MCF 10A (cell line): ENCODE data around the gene TXNDC2. TPM values are rescaled to one million over a fixed set of nuclear protein-coding genes. Genes with fewer than 3 reads are reported as not detected.

Source experiments
- Bru-seq: library from RNA; stranded (reverse); fragments of 400-500 nt; gene quantifications from one replicate; lab custom pipeline; 2021; lab: Mats Ljungman, UMichigan
- BruChase-seq, 2 experiments: library from RNA; stranded (reverse); fragments of 400-500 nt; gene quantifications; one replicate each; lab custom pipeline; 2021; lab: Mats Ljungman, UMichigan
- BruUV-seq: library from RNA; stranded (reverse); fragments of 400-500 nt; replicated peaks from 2 replicates; lab custom pipeline; 2021; lab: Mats Ljungman, UMichigan
- CTCF ChIA-PET: fragments of 300-600 bp; sonication (Branson Sonifier 250); formaldehyde crosslinking; extraction: SDS; loops from one replicate; lab custom pipeline; 2021; ENCODE audit warnings: antibody characterized with exemption, inconsistent platforms; lab: Yijun Ruan, JAX
- POLR2A ChIA-PET: fragments of 300-600, 350-650 bp; sonication (Branson Sonifier 250); formaldehyde crosslinking; extraction: SDS; loops from one replicate; lab custom pipeline; 2020; ENCODE audit warnings: antibody characterized with exemption, inconsistent platforms; lab: Yijun Ruan, JAX
- DNase-seq: peaks from one replicate; pipeline ENCODE4 v3.0.0-alpha.2; 2018; ENCODE audit not compliant: unreplicated experiment
- H3K27ac Mint-ChIP-seq: one replicate; pipeline ENCODE4 v1.8.0; 2022; ENCODE audit warnings: mild to moderate bottlenecking, low read depth, mixed read lengths; ENCODE audit not compliant: unreplicated experiment
- H3K27me3 Mint-ChIP-seq: one replicate; pipeline ENCODE4 v1.8.0; 2022; ENCODE audit warnings: mixed read lengths; ENCODE audit not compliant: insufficient read depth, unreplicated experiment
- H3K36me3 Mint-ChIP-seq: one replicate; pipeline ENCODE4 v1.8.0; 2022; ENCODE audit warnings: mild to moderate bottlenecking, moderate library complexity, mixed read lengths; ENCODE audit not compliant: insufficient read depth, unreplicated experiment
- H3K4me1 Mint-ChIP-seq: one replicate; pipeline ENCODE4 v1.8.0; 2022; ENCODE audit warnings: mixed read lengths; ENCODE audit not compliant: insufficient read depth, unreplicated experiment
- H3K4me3 Mint-ChIP-seq: one replicate; pipeline ENCODE4 v1.8.0; 2022; ENCODE audit warnings: mild to moderate bottlenecking, moderate library complexity, mixed read lengths; ENCODE audit not compliant: unreplicated experiment
- H3K9me3 Mint-ChIP-seq: one replicate; pipeline ENCODE4 v1.8.0; 2022; ENCODE audit warnings: mixed read lengths; ENCODE audit not compliant: unreplicated experiment
- intact Hi-C: fragments of 100-400 bp; cut with micrococcal nuclease; formaldehyde crosslinking; loops from 2 replicates; pipeline ENCODE4 v1.14.1; 2022
- long read RNA-seq: library from polyadenylated mRNA; stranded (forward); transcript quantifications from one replicate; pipeline ENCODE4 v2.0.0, GENCODE V29; 2022
- total RNA-seq: library from RNA; stranded (reverse); gene quantifications from 2 replicates; pipeline ENCODE4 v1.2.3, GENCODE V29; 2022
- TF ChIP-seq, protein P1 (sequence below): fragments of 200-600 bp; IDR thresholded peaks from one replicate; pipeline ENCODE4 v1.8.0; 2022; ENCODE audit warnings: antibody characterized with exemption, mild to moderate bottlenecking; ENCODE audit not compliant: unreplicated experiment

TXNDC2 gene
- total RNA-seq (not detected in 2 replicates), Bru-seq, nascent RNA (not detected), BruChase-seq, experiment 1, labeled RNA remaining after a 6-hour chase (not detected), BruChase-seq, experiment 2, labeled RNA remaining after a 2-hour chase (not detected)
- long read RNA-seq, result 0 reads

DNA sequence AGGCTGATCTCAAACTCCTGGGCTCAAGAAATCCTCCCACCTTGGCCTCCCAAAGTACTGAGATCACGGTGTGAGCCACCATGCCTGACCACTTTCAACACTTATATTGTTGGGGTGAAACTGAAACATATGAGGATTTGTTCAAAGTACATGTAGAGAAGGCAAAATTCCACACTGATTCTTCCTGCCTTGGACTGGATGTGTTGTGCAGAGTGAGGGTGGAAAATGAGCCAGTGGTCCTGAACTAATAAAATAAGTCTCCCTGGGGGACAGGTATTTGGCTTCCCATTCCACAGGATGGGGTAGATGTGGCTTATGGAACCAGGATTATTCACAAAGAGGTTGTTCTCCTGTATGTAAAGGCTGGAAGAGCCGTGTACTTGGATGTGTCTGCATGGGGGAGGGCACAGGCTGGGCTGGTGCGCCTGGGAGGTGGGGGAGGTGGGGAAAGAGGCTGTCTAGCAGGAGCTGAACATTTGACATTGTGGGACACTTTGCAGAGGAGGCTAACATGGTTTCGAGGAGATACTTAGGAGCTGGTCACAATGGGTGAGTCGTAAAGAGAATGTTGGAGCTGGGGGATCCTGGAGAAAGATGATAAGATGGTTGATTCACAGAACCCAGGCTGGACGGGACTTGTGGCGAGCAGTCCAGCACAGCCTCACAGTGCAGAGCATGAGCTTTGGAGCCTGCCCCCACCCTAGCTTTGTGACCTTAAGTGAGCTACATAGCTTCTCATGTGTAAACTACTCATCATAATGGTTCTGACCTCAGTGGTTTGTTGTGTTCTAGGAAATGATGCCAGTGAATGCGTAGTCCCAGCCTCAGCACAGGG is at the start of gene TXNDC2:
Gene TXNDC2, plus strand, starts transcription at position 804 of the 835 bp plus-strand sequence. CDS start 708 bp downstream, outside the sequence.
- ChIA-PET CTCF (interaction anchor here (1.4 kb wide), 1 partner anchor 8 kb away, joined by 6 read pairs; no protein-coding TSS in a partner anchor), POLR2A (interaction anchor here (0.7 to 1.2 kb wide), 4 partner anchors 8 to 629 kb away, joined by 3 to 7 read pairs (median 4); no protein-coding TSS in a partner anchor)
- no peak for DNase-seq
- no peaks in the 10 kb centered on the region for H3K9me3 Mint-ChIP-seq
- H3K27ac Mint-ChIP-seq, result no peak within 1 kb of the TSS
- TF ChIP-seq, protein P1, sequence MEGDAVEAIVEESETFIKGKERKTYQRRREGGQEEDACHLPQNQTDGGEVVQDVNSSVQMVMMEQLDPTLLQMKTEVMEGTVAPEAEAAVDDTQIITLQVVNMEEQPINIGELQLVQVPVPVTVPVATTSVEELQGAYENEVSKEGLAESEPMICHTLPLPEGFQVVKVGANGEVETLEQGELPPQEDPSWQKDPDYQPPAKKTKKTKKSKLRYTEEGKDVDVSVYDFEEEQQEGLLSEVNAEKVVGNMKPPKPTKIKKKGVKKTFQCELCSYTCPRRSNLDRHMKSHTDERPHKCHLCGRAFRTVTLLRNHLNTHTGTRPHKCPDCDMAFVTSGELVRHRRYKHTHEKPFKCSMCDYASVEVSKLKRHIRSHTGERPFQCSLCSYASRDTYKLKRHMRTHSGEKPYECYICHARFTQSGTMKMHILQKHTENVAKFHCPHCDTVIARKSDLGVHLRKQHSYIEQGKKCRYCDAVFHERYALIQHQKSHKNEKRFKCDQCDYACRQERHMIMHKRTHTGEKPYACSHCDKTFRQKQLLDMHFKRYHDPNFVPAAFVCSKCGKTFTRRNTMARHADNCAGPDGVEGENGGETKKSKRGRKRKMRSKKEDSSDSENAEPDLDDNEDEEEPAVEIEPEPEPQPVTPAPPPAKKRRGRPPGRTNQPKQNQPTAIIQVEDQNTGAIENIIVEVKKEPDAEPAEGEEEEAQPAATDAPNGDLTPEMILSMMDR, result no peak
- H3K4me3 Mint-ChIP-seq, result no peak within 1 kb of the TSS
- no TSS peak for BruUV-seq
- intact Hi-C loops, result no loop called here
- no peaks in the 10 kb centered on the region for H3K36me3 Mint-ChIP-seq
- H3K27me3 Mint-ChIP-seq, result no peaks in the 10 kb centered on the region
- no peaks in the 10 kb centered on the region for H3K4me1 Mint-ChIP-seq

DNA sequence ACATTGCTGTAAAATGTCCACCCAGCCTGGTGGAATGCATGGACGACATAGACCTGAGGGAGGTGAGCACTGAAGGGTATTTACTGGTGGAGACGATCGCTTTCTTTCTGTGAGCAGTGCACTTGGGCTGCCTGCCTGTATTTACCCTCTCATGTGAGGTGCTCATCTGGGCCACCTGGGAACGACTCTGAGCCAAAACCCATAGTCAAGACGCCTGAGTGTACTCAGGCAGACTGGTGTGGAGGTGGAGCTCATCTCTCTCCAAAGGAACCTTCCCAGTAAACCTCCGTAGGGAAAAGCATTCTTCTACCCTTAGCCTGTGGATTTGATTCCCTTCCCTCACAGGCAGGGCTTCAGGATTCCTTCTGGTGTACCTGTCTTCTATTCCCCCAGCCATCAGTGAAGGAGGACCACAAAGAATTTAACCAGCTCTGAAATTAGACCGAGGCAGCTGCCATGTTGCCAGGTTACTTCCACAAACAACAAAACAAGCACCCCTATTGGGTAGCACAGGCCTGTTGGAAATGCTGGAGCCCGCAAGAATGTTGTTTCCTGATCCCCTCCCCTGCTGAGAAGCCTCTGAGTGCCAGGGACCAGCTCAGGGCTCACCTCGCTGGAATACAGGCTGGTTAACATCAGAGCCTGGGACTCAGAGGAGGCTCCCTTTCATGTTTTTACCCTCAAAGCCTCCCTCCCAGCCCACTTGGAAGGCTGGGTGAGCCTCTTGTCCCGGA is 47.5 kb upstream of the TXNDC2 start:
- BruUV-seq, result no TSS peak
- CTCF ChIA-PET, result no interaction called here
- no peak overlapping the region for H3K27ac Mint-ChIP-seq
- H3K4me3 Mint-ChIP-seq, result no peak overlapping the region
- H3K36me3 Mint-ChIP-seq, result no peaks in the 10 kb centered on the region
- intact Hi-C loops, result no loop called here
- H3K27me3 Mint-ChIP-seq, result no peaks in the 10 kb centered on the region
- TF ChIP-seq, protein P1, result no peak
- no peaks in the 10 kb centered on the region for H3K9me3 Mint-ChIP-seq
- DNase-seq, result no peak
- H3K4me1 Mint-ChIP-seq, result no peaks in the 10 kb centered on the region
- POLR2A ChIA-PET, result no interaction called here

DNA sequence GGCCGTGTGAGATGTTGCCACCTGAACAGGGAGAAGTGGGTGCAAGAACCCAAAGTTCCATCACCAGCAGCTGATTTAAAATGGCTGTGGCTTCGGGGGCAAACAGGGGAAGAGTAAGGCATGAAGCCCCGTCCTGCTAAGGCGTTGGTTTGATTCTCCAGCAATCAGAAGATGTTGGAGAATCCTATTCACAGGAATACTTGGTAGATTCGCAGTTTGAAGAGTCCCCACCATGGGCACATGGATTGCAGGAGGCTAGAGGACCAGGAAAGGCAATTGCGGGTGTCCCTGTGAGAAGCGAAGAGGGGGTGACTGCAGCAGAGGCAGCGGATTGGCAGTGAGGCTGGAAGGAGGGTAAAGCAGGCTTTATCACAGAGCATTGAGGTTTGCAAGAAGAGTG is 46.6 kb upstream of the TXNDC2 start:
- Mint-ChIP-seq H3K4me1 (no peaks in the 10 kb centered on the region), H3K4me3 (no peak overlapping the region), H3K27ac (no peak overlapping the region), H3K36me3 (no peaks in the 10 kb centered on the region), H3K27me3 (no peaks in the 10 kb centered on the region), H3K9me3 (no peaks in the 10 kb centered on the region)
- DNase-seq, result no peak
- no TSS peak for BruUV-seq
- intact Hi-C loops, result no loop called here
- ChIA-PET CTCF (no interaction called here), POLR2A (no interaction called here)
- TF ChIP-seq, protein P1, result no peak

GRCh38 chr18:9839853-9840252 is 45.9 kb upstream of the TXNDC2 start:
- BruUV-seq, result no TSS peak
- TF ChIP-seq, protein P1, result no peak
- Mint-ChIP-seq H3K36me3 (no peaks in the 10 kb centered on the region), H3K27me3 (no peaks in the 10 kb centered on the region), H3K4me3 (no peak overlapping the region), H3K4me1 (no peaks in the 10 kb centered on the region), H3K9me3 (no peaks in the 10 kb centered on the region), H3K27ac (no peak overlapping the region)
- intact Hi-C loops, result no loop called here
- POLR2A ChIA-PET, result interaction anchor here (0.7 kb wide), 1 partner anchor 10 kb away, joined by 3 read pairs; no protein-coding TSS in a partner anchor
- no peak for DNase-seq
- CTCF ChIA-PET, result no interaction called here
